ENCODE data around the gene PKNOX1.
"Not testable (repeated sequence)": the region's sequence is repeated elsewhere in the genome, so short reads cannot be mapped to it uniquely, and the experiment has no call there.

Gene PKNOX1, protein sequence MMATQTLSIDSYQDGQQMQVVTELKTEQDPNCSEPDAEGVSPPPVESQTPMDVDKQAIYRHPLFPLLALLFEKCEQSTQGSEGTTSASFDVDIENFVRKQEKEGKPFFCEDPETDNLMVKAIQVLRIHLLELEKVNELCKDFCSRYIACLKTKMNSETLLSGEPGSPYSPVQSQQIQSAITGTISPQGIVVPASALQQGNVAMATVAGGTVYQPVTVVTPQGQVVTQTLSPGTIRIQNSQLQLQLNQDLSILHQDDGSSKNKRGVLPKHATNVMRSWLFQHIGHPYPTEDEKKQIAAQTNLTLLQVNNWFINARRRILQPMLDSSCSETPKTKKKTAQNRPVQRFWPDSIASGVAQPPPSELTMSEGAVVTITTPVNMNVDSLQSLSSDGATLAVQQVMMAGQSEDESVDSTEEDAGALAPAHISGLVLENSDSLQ

DNA sequence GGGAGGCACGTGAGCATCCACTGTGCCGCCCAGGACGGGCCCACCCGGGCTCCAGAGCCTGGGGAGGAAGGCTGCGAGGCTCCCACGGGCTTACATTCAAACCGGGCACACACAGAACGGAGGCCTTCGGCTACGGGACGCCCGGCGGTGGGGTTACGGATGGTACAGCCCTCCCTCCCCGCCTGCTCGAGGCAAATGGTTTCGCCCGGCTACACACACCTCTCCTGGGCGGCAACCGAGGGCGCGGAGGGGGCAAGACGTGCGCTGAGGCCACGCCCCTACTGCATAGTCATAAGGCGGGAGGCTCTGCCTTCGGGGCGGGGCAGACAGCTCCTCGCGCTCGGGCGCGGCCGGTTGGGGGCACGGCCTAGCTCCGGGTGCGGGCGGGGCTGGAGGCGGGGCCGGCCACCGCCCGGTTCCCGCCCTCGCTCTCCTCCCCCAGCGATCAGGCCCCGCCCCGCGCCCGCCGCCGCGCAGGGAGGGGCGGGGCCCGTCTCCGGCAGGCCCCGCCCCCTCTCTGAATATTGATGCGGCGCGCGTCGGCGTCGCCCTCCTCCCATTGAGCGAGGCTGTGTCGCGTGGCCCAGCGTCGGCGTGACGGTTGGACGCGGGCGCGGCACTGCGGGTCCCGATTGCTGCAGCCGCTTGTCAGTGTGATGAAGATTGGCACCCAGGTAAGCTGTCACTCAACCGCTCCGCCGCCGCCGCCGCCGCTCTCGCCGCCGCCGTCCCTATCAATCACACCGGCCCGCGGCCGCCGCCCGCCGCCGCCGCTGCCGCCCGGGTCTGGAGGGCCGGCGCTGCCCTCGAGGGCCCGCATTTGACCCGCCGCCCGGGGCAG, at the start of gene PKNOX1:
Gene PKNOX1, plus strand, starts transcription at position 572 of the 841 bp plus-strand sequence. CDS start 29,820 bp downstream, outside the sequence.
- peak within 1 kb of the TSS; percentile 87 to 92 (median 92) for H3K4me3 Mint-ChIP-seq
- H3K27ac Mint-ChIP-seq, result peak within 1 kb of the TSS; percentile 77 to 98 (median 97)
- peaks cover 18% of the 10 kb centered on the region for H3K9me3 Mint-ChIP-seq
- peaks cover 30% of the 10 kb centered on the region for H3K36me3 Mint-ChIP-seq (ENCODE audit: low read depth)
- no peaks in the 10 kb centered on the region for H3K27me3 Mint-ChIP-seq (ENCODE audit: low read depth)
- H3K4me1 Mint-ChIP-seq, result peaks cover 7% of the 10 kb centered on the region
- no peak for TF ChIP-seq CTCF (IDR thresholded peaks at IDR 0.05; ENCODE audit: unreplicated experiment in 3 of 3)

DNA sequence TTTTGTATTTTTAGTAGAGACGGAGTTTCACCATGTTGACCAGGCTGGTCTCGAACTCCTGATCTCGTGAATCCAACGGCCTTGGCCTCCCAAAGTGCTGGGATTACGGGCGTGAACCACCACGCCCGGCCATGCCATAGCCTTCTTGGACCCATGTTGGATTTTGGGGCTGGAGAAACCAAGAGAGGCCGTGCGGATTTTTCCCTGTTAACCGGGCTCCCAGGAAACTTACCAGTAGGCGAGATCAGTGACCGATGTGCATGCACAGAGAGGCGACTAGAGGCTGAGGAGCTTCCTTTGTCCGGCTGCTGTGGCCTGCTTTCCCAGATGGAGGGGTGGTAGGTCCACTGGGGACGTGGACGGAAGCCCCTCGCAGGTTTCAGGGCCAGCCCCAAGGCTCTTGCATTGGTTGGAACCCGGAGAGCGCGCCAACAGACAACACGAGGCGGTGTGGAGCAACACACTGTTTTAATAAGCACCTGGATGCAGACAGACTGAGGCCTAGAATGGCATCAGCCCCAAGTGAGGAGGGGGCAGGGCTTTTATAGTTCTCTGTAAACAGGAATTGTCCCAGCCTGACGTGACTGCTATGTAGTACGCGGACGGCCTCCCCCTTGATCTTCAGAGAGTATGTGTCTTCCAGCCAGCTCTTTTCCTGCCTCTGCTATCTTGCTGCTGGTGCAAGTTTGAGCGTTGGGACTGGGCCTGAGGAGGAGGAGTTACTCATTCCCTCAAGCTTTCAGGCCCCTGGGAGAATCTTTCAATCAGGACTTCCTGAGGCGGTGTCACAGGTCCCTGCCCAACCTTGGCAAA, 49.0 kb upstream of the PKNOX1 start, which contains the start of gene ERVH48-1:
Gene ERVH48-1, minus strand, starts transcription at position 517 of the 813 bp plus-strand sequence. CDS start 6,624 bp downstream, outside the sequence.
- no peak for TF ChIP-seq CTCF (IDR thresholded peaks at IDR 0.05; ENCODE audit: unreplicated experiment in 3 of 3)
- H3K27ac Mint-ChIP-seq, result peak within 1 kb of the TSS; percentile 33 to 84 (median 78)
- peaks cover 10% of the 10 kb centered on the region for H3K4me1 Mint-ChIP-seq

GRCh38 chr21:42927474-42928200, 46.7 kb upstream of the PKNOX1 start:
- not testable (repeated sequence) for H3K27ac Mint-ChIP-seq; H3K27me3 Mint-ChIP-seq (ENCODE audit: low read depth); H3K36me3 Mint-ChIP-seq (ENCODE audit: low read depth); H3K4me3 Mint-ChIP-seq; H3K9me3 Mint-ChIP-seq
- peaks cover 10% of the 10 kb centered on the region for H3K4me1 Mint-ChIP-seq

More for the DNA sequence above, 49.0 kb upstream of the PKNOX1 start, which contains the start of gene ERVH48-1:
- Mint-ChIP-seq H3K36me3 (ENCODE audit: low read depth) (no peaks in the 10 kb centered on the region), H3K9me3 (no peaks in the 10 kb centered on the region), H3K4me3 (no peak within 1 kb of the TSS), H3K27me3 (ENCODE audit: low read depth) (no peaks in the 10 kb centered on the region)

- H3K4me3 Mint-ChIP-seq, result no peak overlapping the region
These were observed 44.4 kb upstream of the PKNOX1 start for GRCh38 chr21:42929969-42930368.

More at GRCh38 chr21:42929969-42930368, 44.4 kb upstream of the PKNOX1 start:
- peaks cover 8% of the 10 kb centered on the region for H3K4me1 Mint-ChIP-seq
- no peak overlapping the region for H3K27ac Mint-ChIP-seq
- TF ChIP-seq CTCF (IDR thresholded peaks at IDR 0.05; ENCODE audit: unreplicated experiment in 3 of 3), result no peak
- no peaks in the 10 kb centered on the region for H3K36me3 Mint-ChIP-seq (ENCODE audit: low read depth)
- no peaks in the 10 kb centered on the region for H3K9me3 Mint-ChIP-seq
- no peaks in the 10 kb centered on the region for H3K27me3 Mint-ChIP-seq (ENCODE audit: low read depth)
